HL-60/S4 treated with retinoic acid at 250 ng/mL for 4 days and 3 days (cell line): ENCODE results near the gene MPO.

Experiments
- in situ Hi-C: fragments of 300-500 bp; cut with MboI; formaldehyde crosslinking; loops from 2 replicates; pipeline ENCODE4 v1.7.0; 2022; ENCODE audit warnings: low sequenced_read_pairs

The MPO gene

GRCh38 chr17:58238147-58238634 is 42.5 kb downstream of the MPO start, which contains the start of gene LPO:
TSS of gene LPO (plus strand) at chr17:58238584. CDS start at chr17:58242980, 4,396 bp downstream.
- in situ Hi-C loops: no loop called here

DNA sequence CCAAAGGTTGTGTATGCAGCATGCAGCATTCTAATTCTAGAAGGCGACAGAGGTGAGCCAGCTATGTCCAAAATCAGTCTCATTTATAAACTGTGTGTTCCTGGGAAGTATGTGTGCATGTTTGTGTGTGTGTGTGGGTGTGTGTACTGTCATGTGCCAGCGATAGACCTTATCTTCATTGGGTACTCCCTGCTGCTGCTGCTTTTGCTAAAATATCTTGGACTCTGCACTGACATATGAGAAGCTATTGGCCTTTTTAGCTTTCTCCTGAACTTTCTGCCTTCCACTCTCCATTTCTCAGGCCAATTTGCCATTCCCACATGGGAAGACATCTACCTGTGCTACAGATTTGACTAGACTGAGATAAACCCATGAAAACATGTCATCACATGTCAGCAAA is 44.3 kb downstream of the MPO start:
- in situ Hi-C loops: no loop called here

- in situ Hi-C loops: no loop called here
Measured at GRCh38 chr17:58235821-58236220, 44.9 kb downstream of the MPO start.

DNA sequence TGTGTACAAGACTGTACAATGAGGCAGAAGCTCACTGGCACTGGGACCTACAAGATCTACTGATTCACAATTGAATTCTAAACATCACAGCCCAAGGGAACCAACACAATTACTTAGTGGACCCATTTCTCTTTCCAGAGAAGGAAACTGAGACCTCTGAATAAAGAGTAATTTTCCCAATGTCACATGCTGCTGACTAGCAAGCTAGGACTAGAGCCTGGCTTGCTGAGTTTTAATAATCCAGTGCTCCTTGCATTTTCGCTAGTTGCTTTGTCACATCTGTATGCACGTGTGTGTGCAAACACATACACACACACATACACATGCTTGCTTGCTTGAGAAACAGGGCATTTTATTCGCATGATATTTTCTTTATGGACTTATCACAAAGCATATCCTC is 46.2 kb downstream of the MPO start:
- in situ Hi-C loops: no loop called here

GRCh38 chr17:58233543-58233942 is 47.2 kb downstream of the MPO start:
- in situ Hi-C loops: no loop called here

DNA sequence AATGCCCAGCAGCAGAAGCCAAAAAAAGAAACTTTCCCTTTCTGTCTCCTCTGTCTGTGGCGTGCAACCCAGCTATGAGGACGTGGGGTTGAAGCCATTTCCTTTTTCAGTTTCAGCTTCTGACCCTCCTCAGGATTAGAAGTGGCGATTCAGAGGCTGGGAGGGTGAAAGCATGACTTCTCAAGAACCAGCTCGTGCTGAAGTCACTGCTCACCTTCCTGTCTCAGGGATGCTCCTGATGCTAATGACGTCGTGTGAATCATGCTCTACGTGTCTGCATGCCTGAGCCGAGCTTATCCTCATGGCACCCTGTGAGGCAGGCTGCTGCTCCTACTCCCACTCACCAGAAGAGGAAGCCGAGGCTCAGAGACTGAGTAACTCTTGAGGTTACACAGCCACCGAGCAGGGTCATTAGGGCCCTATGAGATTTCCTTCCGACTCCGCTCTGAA is 48.0 kb downstream of the MPO start:
- in situ Hi-C loops: no loop called here

GRCh38 chr17:58231641-58232040 is 49.1 kb downstream of the MPO start:
- in situ Hi-C loops: no loop called here

- in situ Hi-C loops: no loop called here
Measured at GRCh38 chr17:58229881-58230280, 50.9 kb downstream of the MPO start.

- in situ Hi-C loops: no loop called here
Measured at GRCh38 chr17:58229384-58229783, 51.4 kb downstream of the MPO start.

DNA sequence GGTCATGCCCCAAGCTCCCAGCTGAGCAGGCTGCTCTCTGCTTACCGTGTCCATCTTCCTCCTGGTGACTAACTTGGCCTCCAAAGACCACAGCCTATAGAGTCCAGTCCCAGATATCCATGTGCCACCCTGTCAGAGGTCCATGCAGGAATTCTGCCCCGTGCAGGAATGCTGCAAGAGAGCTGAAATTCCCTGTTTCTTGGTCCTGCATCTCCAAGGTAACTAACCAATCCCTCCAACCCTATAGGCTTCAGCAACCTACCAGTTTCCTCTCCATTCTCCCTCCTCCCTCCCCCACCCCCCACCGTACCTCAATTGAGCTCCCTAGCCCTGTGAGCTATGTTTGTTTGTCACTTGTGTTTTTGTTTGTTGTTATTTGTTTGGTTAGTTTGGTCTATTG is 52.1 kb downstream of the MPO start:
- in situ Hi-C loops: no loop called here

DNA sequence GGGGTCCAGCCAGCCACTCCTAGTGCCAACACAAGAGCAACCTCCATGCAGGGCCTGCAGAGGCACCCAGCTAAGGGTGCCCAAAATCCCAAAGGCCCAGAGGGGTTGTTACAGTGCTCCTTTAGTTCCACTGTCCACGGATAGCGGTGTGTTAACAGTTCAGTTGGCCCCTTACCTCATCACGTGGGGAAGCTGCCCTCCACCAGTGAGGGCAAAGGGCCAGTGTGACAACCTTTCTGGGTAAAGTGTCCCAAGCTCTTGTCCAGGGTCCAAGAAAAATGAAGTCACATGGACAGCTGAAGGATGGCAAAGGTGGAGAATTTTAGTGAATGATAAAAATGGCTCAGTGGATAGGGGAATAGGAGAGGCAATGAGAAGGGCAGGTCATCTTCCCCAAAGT is 53.0 kb downstream of the MPO start:
- in situ Hi-C loops: no loop called here

DNA sequence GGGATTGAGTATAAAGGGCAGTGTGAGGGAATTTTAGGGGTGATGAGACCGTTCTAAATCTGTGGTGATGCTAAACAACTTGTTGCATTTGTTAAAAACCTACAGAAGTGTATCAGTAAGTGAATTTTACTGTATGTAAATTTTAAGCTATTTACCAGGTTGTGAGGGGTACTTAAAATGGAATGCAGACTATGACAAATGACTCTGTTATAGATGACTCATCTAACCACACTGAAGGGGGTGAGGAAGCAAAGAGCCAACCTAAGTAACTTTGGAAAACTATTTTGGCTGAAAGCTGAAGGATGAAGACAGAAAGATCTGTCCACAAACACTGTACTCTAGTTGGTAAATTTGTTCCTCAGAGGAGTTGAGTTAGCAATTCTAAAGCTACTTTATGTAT is 56.4 kb downstream of the MPO start:
- in situ Hi-C loops: no loop called here
